GM19193 (cell line): ENCODE data around the gene SALL1.

Experiments used
- POLR2A ChIP-seq: IDR thresholded peaks from 4 replicates; pipeline ENCODE4 v1.6.1; 2011; ENCODE audit not compliant: insufficient read depth, insufficient read length; ENCODE audit errors: extremely low read depth

SALL1 gene

DNA sequence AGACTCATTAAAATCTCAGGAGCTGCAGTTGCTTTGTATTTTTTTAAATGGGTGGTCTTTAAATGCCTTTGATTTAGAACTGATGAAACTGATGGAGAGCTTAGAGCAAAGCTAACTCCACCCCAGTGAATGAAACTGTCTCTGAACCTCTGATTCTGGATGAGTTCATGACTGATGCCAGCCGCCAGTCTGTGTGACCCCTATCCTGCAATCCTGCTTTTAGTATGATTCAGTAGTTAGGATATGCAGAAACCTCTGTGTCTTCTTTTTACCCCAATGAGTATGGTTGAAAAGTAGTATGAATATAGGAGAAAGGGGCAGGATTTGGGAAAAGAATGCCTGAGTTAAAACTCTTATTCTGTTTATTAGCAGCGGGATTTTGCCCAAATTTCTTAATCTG lies 12.3 kb upstream of the SALL1 start:
- TF ChIP-seq POLR2A: no peak

GRCh38 chr16:51161440-51162195 lies 10.5 kb upstream of the SALL1 start:
- no peak for TF ChIP-seq POLR2A

DNA sequence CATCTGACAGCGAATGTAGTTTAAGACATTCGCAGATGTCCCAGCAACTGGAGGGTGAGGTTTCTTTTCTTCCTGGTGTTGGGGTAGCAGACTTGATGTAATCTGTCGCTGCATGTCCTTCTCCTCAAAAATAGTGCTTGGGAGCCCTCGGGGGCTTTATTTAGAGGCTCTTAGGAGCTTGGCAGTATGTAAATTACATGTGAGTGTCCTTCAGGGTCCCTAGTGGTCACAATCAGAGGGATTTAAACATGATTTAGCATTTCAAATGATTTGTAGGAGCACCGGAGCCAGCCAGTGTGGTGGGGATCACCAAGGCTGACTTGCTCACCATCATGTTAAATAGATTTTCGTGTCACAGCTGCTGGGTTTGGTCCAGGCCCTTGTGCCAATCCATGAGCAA lies 8.8 kb upstream of the SALL1 start:
- TF ChIP-seq POLR2A: no peak

GRCh38 chr16:51159296-51159695 lies 8.2 kb upstream of the SALL1 start:
- TF ChIP-seq POLR2A: no peak

GRCh38 chr16:51157698-51158097 lies 6.6 kb upstream of the SALL1 start:
- TF ChIP-seq POLR2A: no peak

GRCh38 chr16:51156807-51157200 lies 5.7 kb upstream of the SALL1 start:
- no peak for TF ChIP-seq POLR2A

DNA sequence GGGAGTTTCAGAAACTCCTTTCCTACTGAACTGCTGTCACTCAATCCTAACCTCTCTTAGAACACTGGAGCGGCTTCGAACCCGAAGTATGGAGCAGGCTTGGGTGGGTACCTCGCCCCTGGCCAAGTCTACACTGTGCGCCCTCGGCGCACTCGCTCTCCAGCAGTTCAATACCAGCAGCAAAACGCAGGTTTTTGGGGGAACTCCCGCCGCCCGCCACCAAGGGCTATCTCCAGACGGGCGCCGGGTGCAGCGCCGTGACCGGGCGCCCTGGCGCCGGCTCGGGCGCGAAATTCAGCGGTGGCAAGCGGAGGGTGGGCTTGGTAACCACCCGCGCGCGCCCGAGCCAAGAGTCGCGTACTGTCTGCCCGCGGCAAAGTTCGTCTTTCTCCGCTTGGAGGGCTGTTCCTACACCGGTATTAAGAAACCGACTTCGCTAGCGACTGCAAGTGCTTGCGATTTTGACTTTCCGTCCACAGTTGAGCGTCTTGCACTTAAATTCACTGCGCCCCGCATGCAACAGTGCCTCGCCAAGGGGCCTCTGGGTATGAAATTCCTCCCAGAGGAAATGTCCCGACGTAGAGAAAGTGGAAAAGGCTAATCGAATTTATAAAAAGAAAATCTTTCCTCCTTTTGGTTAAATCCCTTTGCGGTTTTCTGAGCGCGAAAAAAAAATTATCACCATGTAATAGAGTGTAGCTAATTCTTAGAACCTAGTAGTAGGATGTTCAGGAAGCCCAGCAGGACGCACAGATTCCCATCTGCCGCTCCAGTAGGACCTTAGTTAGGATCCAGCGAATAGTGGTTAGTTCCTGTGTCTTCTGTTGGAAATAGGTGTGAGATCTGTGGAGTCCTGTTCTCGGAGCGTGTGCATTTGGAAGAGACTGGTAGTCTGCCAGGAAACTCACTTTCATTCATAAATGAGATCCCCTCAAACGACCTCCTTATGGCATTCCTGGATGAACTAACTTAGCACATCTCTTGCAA lies 5.0 kb upstream of the SALL1 start:
- TF ChIP-seq POLR2A: no peak

DNA sequence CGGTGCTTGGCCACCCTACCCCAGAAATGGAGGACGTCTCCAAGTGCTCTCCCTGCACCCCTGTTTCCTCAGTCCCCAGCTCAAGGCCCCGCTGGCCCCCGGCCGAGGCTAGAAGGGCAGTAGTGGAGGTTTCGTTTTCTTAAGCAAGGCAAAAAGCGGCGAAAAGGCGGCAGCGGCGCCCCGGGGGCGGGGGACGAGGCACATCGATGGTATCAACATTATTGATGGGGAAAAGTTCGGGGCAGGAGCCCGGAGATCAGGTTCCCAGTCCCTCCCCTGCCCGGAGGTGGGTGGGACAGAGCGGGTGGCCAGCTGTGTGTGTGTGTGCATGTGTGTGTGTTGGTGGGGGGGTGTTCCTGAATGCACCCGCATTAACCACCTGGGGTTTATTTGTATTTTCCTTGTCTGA lies 4.1 kb upstream of the SALL1 start:
- TF ChIP-seq POLR2A: no peak

DNA sequence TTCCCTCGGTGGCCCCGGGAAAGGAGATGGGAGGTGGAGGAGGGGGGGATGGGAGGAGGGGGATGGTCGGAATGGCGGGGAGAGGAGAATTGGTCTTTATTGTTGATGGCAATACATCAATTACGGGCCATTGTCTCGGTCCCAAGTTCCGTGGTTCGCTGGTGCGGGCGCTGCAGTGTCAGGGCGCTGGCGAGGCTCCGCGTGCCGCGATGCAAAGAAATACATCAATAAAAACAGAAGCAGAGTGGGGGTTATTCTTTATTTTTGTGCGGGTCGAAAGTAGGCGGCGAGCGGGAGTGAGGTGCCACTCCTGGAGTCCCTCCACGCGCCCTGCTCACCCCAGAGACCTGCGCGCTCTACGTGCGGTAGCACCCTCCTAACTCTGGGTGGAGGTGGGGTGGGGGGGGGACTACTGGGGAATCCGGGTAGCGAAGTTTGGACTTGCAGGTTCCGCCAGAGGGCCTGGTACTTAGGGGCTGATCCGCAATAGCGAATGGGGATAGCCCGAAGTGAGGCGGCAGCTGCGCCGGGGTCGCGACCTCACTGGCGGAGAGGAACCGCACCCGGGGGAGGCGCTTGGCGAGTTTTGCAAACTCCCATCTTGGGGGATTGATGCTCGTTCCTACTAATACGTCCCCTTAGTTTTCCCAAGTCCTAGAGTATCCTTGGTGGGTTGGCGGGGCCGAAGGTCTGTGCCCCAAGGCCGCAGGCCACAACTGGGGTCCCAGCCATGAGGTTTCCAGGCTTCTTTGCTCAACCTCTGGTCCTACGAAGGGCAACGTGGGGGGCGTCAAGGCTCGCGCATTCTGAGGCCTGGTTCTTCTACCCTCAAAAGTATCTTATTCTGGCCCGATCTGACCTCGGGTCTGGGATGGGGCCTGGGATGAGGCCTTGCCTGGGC lies 3.5 kb upstream of the SALL1 start:
- TF ChIP-seq POLR2A: no peak

DNA sequence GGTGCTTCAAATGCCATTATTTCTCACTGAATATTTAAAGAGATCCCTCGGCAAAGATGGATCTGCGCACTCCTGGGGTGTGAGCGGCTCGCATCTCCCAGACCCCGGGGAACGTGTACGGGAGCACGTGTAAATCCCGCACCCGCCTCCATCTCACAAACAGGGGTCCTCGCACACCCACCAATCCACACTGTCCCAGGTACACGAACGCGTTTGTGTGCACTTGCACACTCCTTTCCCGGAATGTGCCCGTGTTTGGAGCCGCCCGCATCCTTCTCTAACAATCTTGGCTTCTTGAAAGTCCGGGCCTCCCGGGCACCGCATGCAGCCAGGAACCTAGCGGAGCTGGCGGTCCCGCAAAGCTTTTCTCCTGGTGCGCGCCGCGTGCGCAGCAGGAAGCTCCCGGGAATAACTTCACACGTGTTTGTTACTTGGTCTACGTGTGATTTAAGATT lies 2.5 kb upstream of the SALL1 start:
- TF ChIP-seq POLR2A: no peak

DNA sequence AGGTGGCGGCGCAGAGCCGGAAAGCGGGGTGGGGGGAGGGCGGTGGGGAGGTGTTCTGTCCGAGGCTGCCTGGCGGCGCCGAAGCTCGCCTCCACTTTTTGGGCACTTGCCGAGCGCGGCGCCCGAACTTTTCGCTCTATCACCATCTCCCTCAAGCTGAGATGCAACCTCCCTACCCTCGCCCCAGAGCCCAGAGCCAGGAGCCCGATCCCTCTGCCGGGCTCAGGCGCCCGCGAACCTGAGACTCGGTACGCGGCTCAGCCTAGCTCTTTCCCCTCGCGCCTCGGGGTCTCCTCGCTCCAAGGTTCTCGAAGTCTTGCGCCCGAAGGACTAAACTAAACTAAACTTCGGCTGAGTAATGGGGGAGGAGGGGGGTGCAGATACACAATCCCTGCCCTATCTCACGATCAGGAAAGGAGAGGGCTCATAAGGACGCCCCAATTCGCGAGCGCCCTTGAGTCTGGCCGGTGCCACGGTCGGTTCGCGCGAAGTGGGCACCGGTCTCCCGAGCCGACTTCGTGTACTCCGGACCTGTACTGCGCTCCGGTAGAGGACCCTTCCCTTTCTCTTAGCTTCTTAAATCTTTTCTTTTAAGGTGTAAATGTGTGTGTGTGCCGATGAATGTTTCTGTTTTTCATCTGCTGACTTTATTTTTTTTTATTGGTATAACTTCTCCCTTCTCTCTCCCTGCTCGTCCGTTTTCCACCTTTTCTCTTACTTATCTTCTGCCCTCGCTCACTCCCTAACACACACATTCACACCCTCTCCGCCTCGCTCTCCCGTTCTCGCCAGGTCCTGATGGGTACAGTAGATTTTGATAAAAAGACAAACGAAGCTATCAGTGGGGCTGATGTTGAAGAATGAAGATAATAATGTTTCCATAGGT lies 1.9 kb upstream of the SALL1 start:
- TF ChIP-seq POLR2A: no peak

GRCh38 chr16:51151961-51152663 lies 1.0 kb upstream of the SALL1 start:
- no peak for TF ChIP-seq POLR2A

GRCh38 chr16:51151435-51151960 lies 428 bp upstream of the SALL1 start:
- TF ChIP-seq POLR2A: no peak

GRCh38 chr16:51150165-51150887 lies 744 bp downstream of the SALL1 start:
- TF ChIP-seq POLR2A: no peak
